ENCODE measurements around the gene HBZ. TPM values are rescaled to one million over a fixed set of nuclear protein-coding genes. Genes with fewer than 3 reads are reported as not detected.

Gene HBZ
- total RNA-seq, 6 experiments from 2014 or later = not detected

GRCh38 chr16:112153-112840 is 40.1 kb upstream of the HBZ start:
- Mint-ChIP-seq H3K4me1 (ENCODE audit: low read depth) (peaks cover 24% of the 10 kb centered on the region), H3K27ac (peak overlapping the region; percentile 80; the same call in 1 of the 2 replicates), H3K27me3 (ENCODE audit: insufficient read depth) (no peaks in the 10 kb centered on the region; the same call in none of the 2 replicates), H3K9me3 (no peaks in the 10 kb centered on the region), H3K4me3 (no peak overlapping the region), H3K36me3 (ENCODE audit: low read depth) (peaks cover 17% of the 10 kb centered on the region; the same call in 1 of the 2 replicates)
- no peak for DNase-seq
- TF ChIP-seq CTCF (IDR thresholded peaks at IDR 0.05) = no peak

- no peaks in the 10 kb centered on the region for H3K9me3 Mint-ChIP-seq
- peaks cover 17% of the 10 kb centered on the region; the same call in 1 of the 2 replicates for H3K36me3 Mint-ChIP-seq (ENCODE audit: low read depth)
- DNase-seq = no peak
- TF ChIP-seq CTCF (IDR thresholded peaks at IDR 0.05) = no peak
- peaks cover 24% of the 10 kb centered on the region for H3K4me1 Mint-ChIP-seq (ENCODE audit: low read depth)
- no peak overlapping the region for H3K4me3 Mint-ChIP-seq
- no peaks in the 10 kb centered on the region; the same call in 1 of the 2 replicates for H3K27me3 Mint-ChIP-seq (ENCODE audit: insufficient read depth)
- H3K27ac Mint-ChIP-seq = peak overlapping the region; percentile 80
Observed at GRCh38 chr16:114327-114726, 38.1 kb upstream of the HBZ start.

DNA sequence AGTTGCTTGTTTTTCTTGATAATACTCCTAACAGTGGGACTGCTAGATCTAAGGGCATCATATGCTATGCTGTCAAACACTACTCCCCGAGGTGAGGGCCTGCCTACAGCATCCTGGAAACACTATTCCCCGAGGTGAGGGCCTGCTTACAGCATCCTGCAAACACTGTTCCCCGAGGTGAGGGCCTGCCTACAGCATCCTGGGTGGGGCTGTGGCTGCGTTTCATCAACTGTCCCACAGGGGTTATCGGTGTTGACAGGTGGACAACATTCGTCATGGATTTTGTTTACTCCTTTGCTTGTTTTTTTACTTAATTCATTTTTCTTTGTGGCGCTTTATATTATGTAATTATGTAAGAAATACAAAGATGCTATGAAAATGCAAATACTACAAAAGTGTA is 36.4 kb upstream of the HBZ start:
- Mint-ChIP-seq H3K36me3 (ENCODE audit: low read depth) (peaks cover 14% of the 10 kb centered on the region; the same call in 1 of the 2 replicates), H3K9me3 (no peaks in the 10 kb centered on the region)
- DNase-seq = no peak

DNA sequence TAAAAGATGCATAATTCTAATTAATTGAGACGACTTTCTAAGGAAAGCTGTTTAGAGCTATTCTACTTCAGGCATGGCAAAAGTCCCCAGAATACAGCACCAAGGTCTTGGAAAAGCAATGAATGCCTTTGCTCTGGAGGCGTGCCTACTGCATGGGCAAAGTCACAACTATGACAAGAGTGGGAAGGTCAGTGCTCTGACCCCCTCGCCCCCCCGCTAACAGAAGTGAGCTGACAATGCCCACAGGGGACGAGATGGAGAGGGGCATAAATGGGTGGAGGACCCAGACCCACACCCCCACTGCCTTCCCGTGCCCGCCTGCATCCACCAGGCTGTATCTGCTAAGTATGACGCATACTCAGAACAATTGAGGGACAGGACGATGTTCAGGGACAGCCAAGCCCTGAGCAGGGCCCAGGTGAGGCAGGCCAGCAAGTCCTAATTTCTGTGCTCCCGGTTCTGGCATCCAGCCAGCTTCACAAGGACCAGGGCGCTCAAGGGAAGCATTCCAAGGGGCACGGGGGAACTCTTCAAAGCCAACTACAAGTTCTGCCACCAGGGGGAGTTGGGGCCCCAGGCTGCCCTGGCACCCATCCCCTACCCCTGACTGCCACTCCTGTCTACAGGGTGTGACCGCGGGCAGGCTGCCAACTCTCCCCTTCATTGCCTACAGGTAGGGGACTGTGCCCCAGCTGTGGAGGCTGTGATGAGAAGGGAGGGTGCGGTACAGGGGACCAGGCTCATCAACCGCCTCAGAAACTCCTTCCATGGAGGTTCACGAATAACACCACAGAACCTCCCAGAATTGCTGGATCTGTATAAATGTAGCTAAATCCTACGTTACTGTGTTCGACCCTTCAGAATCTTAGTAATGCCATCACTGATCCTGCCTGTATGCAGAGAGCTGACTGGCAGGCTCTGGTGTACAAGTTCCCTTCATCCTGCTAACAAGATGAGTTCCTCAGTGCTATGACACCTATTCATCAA is 34.8 kb upstream of the HBZ start:
- DNase-seq = peak; percentile 14
- Mint-ChIP-seq H3K4me3 (no peak overlapping the region), H3K36me3 (ENCODE audit: low read depth) (peaks cover 9% of the 10 kb centered on the region; the same call in 1 of the 2 replicates), H3K27ac (no peak overlapping the region), H3K9me3 (no peaks in the 10 kb centered on the region), H3K27me3 (ENCODE audit: insufficient read depth) (no peaks in the 10 kb centered on the region; the same call in 1 of the 2 replicates), H3K4me1 (ENCODE audit: low read depth) (peaks cover 24% of the 10 kb centered on the region)
- peak; percentile 92 for TF ChIP-seq CTCF (IDR thresholded peaks at IDR 0.05)

More for the DNA sequence above, 36.4 kb upstream of the HBZ start:
- Mint-ChIP-seq H3K4me1 (ENCODE audit: low read depth) (peaks cover 24% of the 10 kb centered on the region), H3K27ac (no peak overlapping the region), H3K27me3 (ENCODE audit: insufficient read depth) (no peaks in the 10 kb centered on the region; the same call in 1 of the 2 replicates), H3K4me3 (no peak overlapping the region)
- no peak for TF ChIP-seq CTCF (IDR thresholded peaks at IDR 0.05)

DNA sequence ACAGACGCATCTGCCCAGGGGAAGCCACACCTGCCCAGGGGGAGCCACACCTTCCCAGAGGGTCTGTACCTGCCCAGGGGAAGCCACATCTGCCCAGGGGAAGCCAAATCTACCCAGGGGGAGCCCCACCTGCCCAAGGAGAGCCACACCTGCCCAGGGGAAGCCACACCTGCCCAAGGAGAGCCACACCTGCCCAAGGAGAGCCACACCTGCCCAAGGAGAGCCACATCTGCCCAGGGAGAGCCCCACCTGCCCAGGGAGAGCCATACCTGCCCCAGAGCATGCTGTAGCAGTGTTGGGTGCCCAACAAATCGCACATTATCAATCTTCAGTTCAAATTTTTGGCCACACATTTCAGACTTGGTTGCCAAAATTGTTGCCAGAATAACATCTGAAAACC is 33.6 kb upstream of the HBZ start:
- peaks cover 14% of the 10 kb centered on the region for H3K4me1 Mint-ChIP-seq (ENCODE audit: low read depth)
- peaks cover 6% of the 10 kb centered on the region; the same call in 1 of the 2 replicates for H3K36me3 Mint-ChIP-seq (ENCODE audit: low read depth)
- no peak for TF ChIP-seq CTCF (IDR thresholded peaks at IDR 0.05)
- H3K4me3 Mint-ChIP-seq = no peak overlapping the region
- no peaks in the 10 kb centered on the region; the same call in 1 of the 2 replicates for H3K27me3 Mint-ChIP-seq (ENCODE audit: insufficient read depth)
- no peak overlapping the region for H3K27ac Mint-ChIP-seq
- no peaks in the 10 kb centered on the region for H3K9me3 Mint-ChIP-seq
- no peak for DNase-seq

Measured in HFFc6 (cell line).